Ovary (tissue), 10 donors: Measurements from ENCODE around the gene ZNF883. TPM values are rescaled to one million over a fixed set of nuclear protein-coding genes. Genes with fewer than 3 reads are reported as not detected.
"Not testable (repeated sequence)": the region's sequence is repeated elsewhere in the genome, so short reads cannot be mapped to it uniquely, and the experiment has no call there.

Experiments
- DNase-seq, 5 donors: peaks; one replicate each; pipeline ENCODE4 v3.0.0-alpha.2; 2019 to 2020
- H3K27ac ChIP-seq, 2 donors: fragments of 200-600 bp; one replicate each; pipeline versions ENCODE4 v1.5.1 to v1.8.0; 2019 to 2022
- H3K27me3 ChIP-seq: fragments of 200-600 bp; one replicate; pipeline ENCODE4 v1.8.0; 2022
- H3K36me3 ChIP-seq: fragments of 200-600 bp; sonication (generic); one replicate; pipeline ENCODE4 v1.5.1; 2019
- H3K4me1 ChIP-seq: one replicate; pipeline ENCODE4 v1.8.1; 2013; ENCODE audit warnings: mild to moderate bottlenecking, moderate library complexity; ENCODE audit not compliant: insufficient read depth
- H3K4me3 ChIP-seq: fragments of 200-600 bp; sonication (generic); one replicate; pipeline ENCODE4 v1.5.1; 2017
- H3K9me3 ChIP-seq, 2 donors: fragments of 200-600 bp in 1 of 2; sonication (generic) in 1 of 2; one replicate each; pipeline versions ENCODE4 v1.5.1 to v1.8.1; 2013 to 2019; ENCODE audit warnings: mild to moderate bottlenecking in 1 of 2, moderate library complexity in 1 of 2
- EP300 ChIP-seq: sonication (generic); formaldehyde crosslinking; IDR thresholded peaks from one replicate; pipeline ENCODE4 v1.6.1; 2017; ENCODE audit warnings: antibody characterized with exemption
- POLR2A ChIP-seq: fragments of 450-650 bp; IDR thresholded peaks from one replicate; pipeline ENCODE4 v1.6.1; 2017; ENCODE audit warnings: antibody characterized with exemption, mild to moderate bottlenecking, moderate library complexity
- WGBS, 3 donors: extraction: QIAGEN DNeasy Blood & Tissue Kit in 1 of 3; methylation state at CpG; one replicate each; pipeline versions ENCODE4 v1.1.5 to v1.1.7; 2013 to 2017; 5-methylcytosine and 5-hydroxymethylcytosine counted together
- intact Hi-C, 4 donors: fragments of 100-400 bp; cut with DNase I; formaldehyde crosslinking; loops; one replicate each; pipeline versions ENCODE4 v1.11.0 to v1.15.1; 2022 to 2023
- long read RNA-seq, 3 donors: library from polyadenylated mRNA in 2 of 3; unstranded in 2 of 3; transcript quantifications; one replicate each; pipeline ENCODE4 v2.0.0 and lab custom pipeline, GENCODE V29; 2021 to 2026
- polyA plus RNA-seq, 2 donors: library from polyadenylated mRNA; stranded (reverse); fragments of 200-250 nt in 1 of 2; fragments of 350-450 nt in 1 of 2; fragmentation: Illumina TruSeq in 1 of 2; extraction: RNeasy Lipid Tissue Mini Kit (QIAGEN cat#74804) in 1 of 2; gene quantifications; one replicate each; pipeline ENCODE4 v1.2.3, GENCODE V29; 2013 to 2014
- total RNA-seq, 7 donors: library from RNA; depleted of rRNA in 2 of 7; stranded (reverse); fragments of >200 nt in 2 of 7; fragmentation: NEBNext Ultra II Directional in 3 of 7; extraction: Animal tissue kit (Norgen Biotek cat#: 25700) in 3 of 7; gene quantifications; one replicate each; pipeline versions ENCODE4 v1.1.0 to v1.2.4, GENCODE V29; 2016 to 2023
- TF ChIP-seq, protein P1 (sequence below), 3 donors: fragments of 450-650 bp in 2 of 3; fragments of 200-600 bp in 1 of 3; IDR thresholded peaks; one replicate each; pipeline versions ENCODE4 v1.5.1 to v1.8.0; 2016 to 2022; ENCODE audit warnings: antibody characterized with exemption in 3 of 3, mild to moderate bottlenecking in 1 of 3
- donor health status: DM: no; HTN: no; CAD: no; lungs with moderate emphysema.
- donor health status: DM: no; HTN: no; CAD: no.
- donor health status: Bipolar disorder and iron deficiency.
- donor health status: DM: yes; HTN: yes; CAD: no.
- donor health status: DM: no; HTN: no; CAD: no.
- donor health status: DM: yes; HTN: yes; CAD: no.

The ZNF883 gene
- total RNA-seq (1 to 10 TPM in 6 of 7 donors, under 1 TPM in 1; 0.97 to 3.8 (median 2.5) TPM), polyA plus RNA-seq (1 to 10 TPM; 1.1 to 2.1 TPM)
- long read RNA-seq, donor 1, partial matches to known transcripts = 0 of 6 reads
- long read RNA-seq, donor 1, other reads (novel, unspliced or antisense) = 2 of 6 reads
- long read RNA-seq, donor 2, partial matches to known transcripts = 0 of 3 reads
- long read RNA-seq, donor 2, other reads (novel, unspliced or antisense) = 0 of 3 reads
- long read RNA-seq, donor 3 = 0 reads

DNA sequence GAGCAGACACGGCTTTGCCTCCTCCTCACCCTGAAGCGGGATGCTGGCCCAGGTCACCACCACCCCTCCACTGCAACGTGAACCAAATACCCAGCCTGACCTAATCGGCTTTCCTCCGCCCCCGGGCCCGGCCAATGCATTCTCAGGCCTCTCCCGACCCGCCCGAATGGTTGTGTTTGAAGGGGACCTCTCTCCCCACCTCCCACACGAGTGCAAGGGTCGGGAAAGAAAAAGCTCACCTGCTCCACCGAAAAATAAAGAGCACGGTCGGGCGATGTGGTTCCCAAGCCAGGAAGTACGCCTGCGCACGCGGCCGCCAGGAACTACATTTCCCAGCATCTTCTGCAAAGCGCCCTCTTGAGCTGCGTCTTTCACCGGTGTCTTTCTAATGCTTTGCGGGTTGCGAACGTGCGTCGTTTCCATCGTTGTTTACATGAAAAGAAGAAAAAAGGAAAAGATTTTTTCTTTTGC, at the start of gene ZNF883:
TSS of gene ZNF883 (minus strand) at position 282 of the 471 bp plus-strand sequence.
- no peak within 1 kb of the TSS for H3K27ac ChIP-seq
- intact Hi-C loops = no loop called here
- DNase-seq = peak; percentile 28 to 71 (median 61)
- H3K4me3 ChIP-seq = peak within 1 kb of the TSS; percentile 31
- H3K9me3 ChIP-seq = no peaks in the 10 kb centered on the region
- no peaks in the 10 kb centered on the region for H3K4me1 ChIP-seq
- no peaks in the 10 kb centered on the region for H3K27me3 ChIP-seq
- TF ChIP-seq EP300 = no peak
- no peak for TF ChIP-seq POLR2A
- TF ChIP-seq, protein P1, sequence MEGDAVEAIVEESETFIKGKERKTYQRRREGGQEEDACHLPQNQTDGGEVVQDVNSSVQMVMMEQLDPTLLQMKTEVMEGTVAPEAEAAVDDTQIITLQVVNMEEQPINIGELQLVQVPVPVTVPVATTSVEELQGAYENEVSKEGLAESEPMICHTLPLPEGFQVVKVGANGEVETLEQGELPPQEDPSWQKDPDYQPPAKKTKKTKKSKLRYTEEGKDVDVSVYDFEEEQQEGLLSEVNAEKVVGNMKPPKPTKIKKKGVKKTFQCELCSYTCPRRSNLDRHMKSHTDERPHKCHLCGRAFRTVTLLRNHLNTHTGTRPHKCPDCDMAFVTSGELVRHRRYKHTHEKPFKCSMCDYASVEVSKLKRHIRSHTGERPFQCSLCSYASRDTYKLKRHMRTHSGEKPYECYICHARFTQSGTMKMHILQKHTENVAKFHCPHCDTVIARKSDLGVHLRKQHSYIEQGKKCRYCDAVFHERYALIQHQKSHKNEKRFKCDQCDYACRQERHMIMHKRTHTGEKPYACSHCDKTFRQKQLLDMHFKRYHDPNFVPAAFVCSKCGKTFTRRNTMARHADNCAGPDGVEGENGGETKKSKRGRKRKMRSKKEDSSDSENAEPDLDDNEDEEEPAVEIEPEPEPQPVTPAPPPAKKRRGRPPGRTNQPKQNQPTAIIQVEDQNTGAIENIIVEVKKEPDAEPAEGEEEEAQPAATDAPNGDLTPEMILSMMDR (IDR thresholded peaks at IDR 0.05) = no peak
- H3K36me3 ChIP-seq = no peaks in the 10 kb centered on the region
- WGBS, 3 donors = 2% methylated on average over 30 of the region's 30 CpGs

DNA sequence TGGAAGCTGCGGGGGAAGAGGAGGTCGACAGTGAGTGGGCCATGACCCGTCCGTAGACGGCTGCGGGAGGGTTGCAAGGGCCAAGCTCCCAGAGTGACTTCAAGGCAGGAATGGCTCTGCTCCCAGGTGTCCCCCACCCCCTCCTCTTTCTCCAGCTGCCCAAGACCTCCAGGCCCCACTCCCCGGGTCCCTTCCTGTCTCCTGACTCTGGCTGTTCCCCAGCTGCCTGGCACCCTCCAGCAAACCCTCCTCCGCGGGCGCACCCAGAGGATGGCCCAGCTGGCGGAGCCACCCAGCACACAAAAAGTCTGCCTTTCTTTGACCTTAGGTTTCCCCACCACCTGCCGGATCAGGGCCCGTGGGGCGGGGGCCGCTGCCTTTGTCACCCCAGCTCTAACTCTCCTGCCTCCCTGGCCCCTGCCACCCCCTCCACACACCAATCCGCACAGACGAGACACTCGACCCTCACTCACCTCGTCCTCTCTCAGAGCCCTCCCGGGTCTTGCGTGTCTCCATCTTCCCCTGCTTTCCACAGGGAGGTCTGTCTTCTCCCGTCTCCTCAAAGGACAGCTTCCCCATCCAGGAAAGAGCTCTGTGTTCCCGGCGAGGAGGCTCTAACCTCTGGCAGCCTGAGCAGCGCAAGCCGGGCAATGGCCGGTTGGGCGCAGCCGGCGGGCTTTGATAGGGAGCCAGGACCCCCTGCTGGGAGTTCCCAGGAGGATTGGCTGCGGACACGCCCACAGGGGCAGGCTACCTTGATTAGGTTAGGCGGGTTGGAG, 49.3 kb upstream of the ZNF883 start:
- 33 to 57% (median 39%) methylated on average over 23 to 25 of the region's 33 CpGs for WGBS, 3 donors
- H3K27me3 ChIP-seq, H3K4me3 ChIP-seq, intact Hi-C loops, H3K4me1 ChIP-seq, H3K36me3 ChIP-seq, H3K27ac ChIP-seq: not testable (repeated sequence)
- peaks cover 3 to 15% of the 10 kb centered on the region in 2 donors for H3K9me3 ChIP-seq
- DNase-seq = peak in 2 of 5 donors; percentile 34 to 42

DNA sequence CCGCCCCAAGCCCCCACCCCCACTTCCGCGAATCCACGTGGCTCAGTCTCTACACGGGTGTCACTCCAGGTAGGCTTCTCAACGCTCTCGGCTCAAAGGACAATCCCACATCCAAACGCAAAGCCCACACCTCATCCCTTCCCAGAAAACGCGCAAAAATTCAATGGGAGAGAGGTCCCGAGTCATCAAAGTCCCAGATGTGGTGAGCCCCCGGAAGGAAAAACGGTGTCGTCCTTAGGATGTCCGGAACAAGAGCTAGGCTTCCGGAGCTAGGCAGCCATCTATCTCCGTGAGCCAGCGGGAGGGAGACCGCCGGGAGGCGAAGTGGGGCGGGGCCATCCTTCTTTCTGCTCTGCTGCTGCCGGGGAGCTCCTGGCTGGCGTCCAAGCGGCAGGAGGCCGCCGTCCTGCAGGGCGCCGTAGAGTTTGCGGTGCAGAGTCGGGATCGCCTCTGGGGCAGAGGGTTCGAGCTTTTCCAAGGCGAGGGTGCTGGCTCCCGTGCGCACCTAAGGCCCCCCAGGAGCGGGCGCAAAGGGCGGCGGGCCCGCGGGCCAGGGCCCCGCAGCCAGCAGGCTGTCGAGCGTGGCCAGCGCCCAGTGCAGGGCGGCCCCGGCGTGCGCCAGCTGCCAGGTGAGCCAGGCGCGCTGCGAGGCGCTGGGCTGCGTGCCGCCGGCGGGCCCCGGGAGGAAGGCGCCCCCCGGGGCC, 47.7 kb upstream of the ZNF883 start:
- H3K4me3 ChIP-seq, H3K4me1 ChIP-seq, H3K27me3 ChIP-seq, H3K27ac ChIP-seq, H3K36me3 ChIP-seq: not testable (repeated sequence)
- 10 to 22% (median 12%) methylated on average over 39 to 49 of the region's 61 CpGs for WGBS, 3 donors
- DNase-seq = peak in 4 of 5 donors; percentile 17 to 31 (median 23)
- peaks cover 3 to 18% of the 10 kb centered on the region in 2 donors for H3K9me3 ChIP-seq
- intact Hi-C loops = loop anchor here in 1 of 4 donors (10.0 kb wide), 1 partner anchor 1165 kb away; the partner anchor contains the start of gene UGCG

DNA sequence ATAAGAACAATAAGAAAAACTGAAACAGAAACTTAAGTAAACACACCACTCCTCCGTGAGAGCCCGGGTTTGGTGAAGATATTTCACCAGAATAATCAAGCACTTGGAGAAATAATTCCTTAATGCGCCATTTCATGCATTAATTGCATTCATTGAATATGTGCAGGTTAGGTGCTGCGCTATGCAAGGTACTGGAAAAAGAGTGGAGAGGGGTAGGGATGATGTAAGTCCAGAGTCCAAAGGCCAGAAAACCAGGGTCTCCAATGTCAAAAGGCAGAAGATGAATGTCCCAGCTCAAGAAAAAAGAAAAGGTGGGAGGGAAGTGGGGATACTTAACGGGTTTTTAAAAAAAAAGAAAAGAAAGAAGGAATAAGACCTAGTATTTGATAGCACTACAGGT, 45.2 kb upstream of the ZNF883 start:
- DNase-seq = no peak
- Histone ChIP-seq H3K36me3 (no peaks in the 10 kb centered on the region), H3K27ac (peak overlapping the region in 1 of 2 donors; percentile 58), H3K27me3 (no peaks in the 10 kb centered on the region), H3K4me3 (peak overlapping the region; percentile 62), H3K4me1 (peaks cover 3% of the 10 kb centered on the region), H3K9me3 (peaks cover 0 to 25% of the 10 kb centered on the region in 2 donors)
- no peak for TF ChIP-seq POLR2A
- no peak for TF ChIP-seq EP300
- TF ChIP-seq, protein P1 (IDR thresholded peaks at IDR 0.05) = no peak
- intact Hi-C loops = loop anchor here in 1 of 4 donors (10.0 kb wide), 1 partner anchor 1162 kb away; the partner anchor contains the start of gene UGCG
- WGBS, 3 donors = 35 to 45% (median 39%) methylated on average over 5 of the region's 5 CpGs
